ENCODE data around the gene ANKRD60.

The ANKRD60 gene

DNA sequence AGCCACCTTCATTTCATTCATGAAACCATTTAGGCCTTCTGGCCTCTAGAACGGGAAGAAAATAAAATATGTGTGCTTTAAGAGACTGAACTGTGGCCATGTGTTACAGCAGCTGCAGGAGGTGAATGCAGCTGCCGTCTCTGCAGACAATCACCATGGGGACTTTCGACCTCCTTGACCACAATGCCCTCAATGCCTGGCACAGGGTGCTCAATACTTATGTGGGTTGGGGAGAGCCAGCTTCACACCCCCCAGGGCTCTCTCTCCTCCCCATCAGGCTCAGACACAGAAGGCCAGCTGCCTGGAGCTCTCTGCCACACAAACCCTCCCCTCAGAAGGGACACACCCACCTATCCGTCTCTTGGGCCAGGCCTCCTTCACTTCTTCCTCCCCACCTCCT lies 43.5 kb downstream of the ANKRD60 start:
- TF ChIP-seq CREB1 (IDR thresholded peaks at IDR 0.05; ENCODE audit: low read depth): no peak
- TF ChIP-seq, protein P1, sequence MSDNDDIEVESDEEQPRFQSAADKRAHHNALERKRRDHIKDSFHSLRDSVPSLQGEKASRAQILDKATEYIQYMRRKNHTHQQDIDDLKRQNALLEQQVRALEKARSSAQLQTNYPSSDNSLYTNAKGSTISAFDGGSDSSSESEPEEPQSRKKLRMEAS (IDR thresholded peaks at IDR 0.05): no peak
- no peak for TF ChIP-seq TEAD4 (IDR thresholded peaks at IDR 0.05)
- TF ChIP-seq, protein P2, sequence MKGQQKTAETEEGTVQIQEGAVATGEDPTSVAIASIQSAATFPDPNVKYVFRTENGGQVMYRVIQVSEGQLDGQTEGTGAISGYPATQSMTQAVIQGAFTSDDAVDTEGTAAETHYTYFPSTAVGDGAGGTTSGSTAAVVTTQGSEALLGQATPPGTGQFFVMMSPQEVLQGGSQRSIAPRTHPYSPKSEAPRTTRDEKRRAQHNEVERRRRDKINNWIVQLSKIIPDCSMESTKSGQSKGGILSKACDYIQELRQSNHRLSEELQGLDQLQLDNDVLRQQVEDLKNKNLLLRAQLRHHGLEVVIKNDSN (IDR thresholded peaks at IDR 0.05): no peak
- no peak for TF ChIP-seq TCF12 (IDR thresholded peaks at IDR 0.05; ENCODE audit: low read depth)
- TF ChIP-seq YY1 (IDR thresholded peaks at IDR 0.05; ENCODE audit: low read depth): no peak
- no peak for TF ChIP-seq NFIC (IDR thresholded peaks at IDR 0.05)
- no peak for TF ChIP-seq REST (IDR thresholded peaks at IDR 0.05; ENCODE audit: low read depth)
- no peak for TF ChIP-seq EP300 (IDR thresholded peaks at IDR 0.05; ENCODE audit: borderline replicate concordance)
- TF ChIP-seq FOXM1 (IDR thresholded peaks at IDR 0.05; ENCODE audit: borderline replicate concordance, low read depth): no peak
- no peak for TF ChIP-seq RAD21 (IDR thresholded peaks at IDR 0.05; ENCODE audit: low read depth)
- no peak for TF ChIP-seq EGR1 (IDR thresholded peaks at IDR 0.05)
- no peak for TF ChIP-seq ZBTB7A (IDR thresholded peaks at IDR 0.05; ENCODE audit: low read depth)
- no peak for TF ChIP-seq TAF1 (IDR thresholded peaks at IDR 0.05; ENCODE audit: low read depth)
- no peak for TF ChIP-seq CEBPB (IDR thresholded peaks at IDR 0.05)

DNA sequence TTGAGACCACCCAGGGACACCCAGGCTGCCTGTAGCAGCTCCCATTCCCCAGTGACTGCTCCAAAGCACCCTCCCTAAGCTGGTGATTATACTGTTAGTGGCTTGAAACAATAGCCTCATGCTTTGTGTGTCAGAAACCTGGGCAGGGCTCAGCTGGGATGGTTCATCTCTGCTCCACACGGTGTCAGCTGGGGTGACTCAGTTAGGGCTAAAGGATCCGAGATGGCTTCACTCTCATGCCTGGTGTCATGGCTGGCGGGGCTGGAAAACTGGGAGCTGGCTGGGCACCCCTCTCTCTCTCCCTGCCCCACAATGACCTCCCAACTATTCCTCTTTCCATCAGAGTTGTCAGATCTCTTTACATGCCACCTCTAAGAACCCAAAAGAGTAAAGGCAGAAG lies 44.4 kb downstream of the ANKRD60 start:
- TF ChIP-seq EGR1 (IDR thresholded peaks at IDR 0.05) (no peak), CEBPB (IDR thresholded peaks at IDR 0.05) (no peak), CREB1 (IDR thresholded peaks at IDR 0.05; ENCODE audit: low read depth) (no peak), TEAD4 (IDR thresholded peaks at IDR 0.05) (no peak), EP300 (IDR thresholded peaks at IDR 0.05; ENCODE audit: borderline replicate concordance) (no peak), RAD21 (IDR thresholded peaks at IDR 0.05; ENCODE audit: low read depth) (no peak)
- TF ChIP-seq, protein P2 (IDR thresholded peaks at IDR 0.05): no peak

DNA sequence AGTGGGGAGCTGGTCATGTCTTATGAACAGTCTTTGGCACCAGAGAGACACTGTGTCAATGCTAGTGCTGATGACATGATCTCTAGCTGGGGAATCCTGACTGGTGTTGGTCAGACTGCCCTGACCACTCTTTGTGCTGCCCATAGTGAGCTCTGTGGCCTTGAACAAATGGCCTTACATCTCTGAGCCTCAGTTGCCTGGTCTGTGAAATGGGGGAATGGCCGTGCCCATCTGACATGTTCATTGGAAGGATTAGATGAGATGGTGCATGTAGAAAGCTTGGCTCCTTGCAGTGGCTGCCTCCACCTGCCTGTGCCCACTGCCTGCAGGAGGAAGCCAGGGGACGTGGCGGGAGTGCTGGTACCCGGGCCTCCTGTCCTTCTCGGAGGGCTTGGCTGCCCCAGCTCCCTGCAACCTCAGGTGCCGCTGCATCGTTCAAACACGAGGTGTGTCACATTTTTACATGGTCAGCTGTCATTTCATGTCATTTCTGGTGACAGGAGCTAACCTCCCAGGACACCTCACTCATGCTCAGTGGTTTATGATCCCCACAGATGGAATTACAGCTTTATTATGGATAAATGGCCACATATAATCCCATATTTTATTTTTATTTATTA lies 45.8 kb downstream of the ANKRD60 start:
- TF ChIP-seq TCF12 (IDR thresholded peaks at IDR 0.05; ENCODE audit: low read depth) (no peak), CREB1 (IDR thresholded peaks at IDR 0.05; ENCODE audit: low read depth) (no peak), ZBTB7A (IDR thresholded peaks at IDR 0.05; ENCODE audit: low read depth) (no peak), YY1 (IDR thresholded peaks at IDR 0.05; ENCODE audit: low read depth) (no peak), EP300 (IDR thresholded peaks at IDR 0.05; ENCODE audit: borderline replicate concordance) (no peak), CEBPB (IDR thresholded peaks at IDR 0.05) (no peak), REST (IDR thresholded peaks at IDR 0.05; ENCODE audit: low read depth) (no peak), TEAD4 (IDR thresholded peaks at IDR 0.05) (no peak), EGR1 (IDR thresholded peaks at IDR 0.05) (no peak), NFIC (IDR thresholded peaks at IDR 0.05) (no peak)
- TF ChIP-seq, protein P2 (IDR thresholded peaks at IDR 0.05): no peak

GRCh38 chr20:58179432-58180099 lies 48.9 kb downstream of the ANKRD60 start:
- TF ChIP-seq EP300 (IDR thresholded peaks at IDR 0.05; ENCODE audit: borderline replicate concordance) (no peak), RAD21 (IDR thresholded peaks at IDR 0.05; ENCODE audit: low read depth) (peak; percentile 75), EGR1 (IDR thresholded peaks at IDR 0.05) (peak; percentile 55; the same call in 1 of the 2 replicates)

GRCh38 chr20:58179083-58179431 lies 49.4 kb downstream of the ANKRD60 start:
- TF ChIP-seq, protein P1 (IDR thresholded peaks at IDR 0.05): no peak
- TF ChIP-seq TCF12 (IDR thresholded peaks at IDR 0.05; ENCODE audit: low read depth) (no peak), CREB1 (IDR thresholded peaks at IDR 0.05; ENCODE audit: low read depth) (no peak)
- TF ChIP-seq, protein P2 (IDR thresholded peaks at IDR 0.05): no peak
